Type B pancreatic cell (in vitro differentiated cells): ENCODE data around the gene CSTF3. TPM values are rescaled to one million over a fixed set of nuclear protein-coding genes. Genes with fewer than 3 reads are reported as not detected.

Source experiments
- DNase-seq: peaks from one replicate; pipeline ENCODE4 v3.0.0; 2021; ENCODE audit warnings: mixed read lengths; ENCODE audit not compliant: unreplicated experiment; ENCODE audit errors: extremely low spot score
- H3K27ac Mint-ChIP-seq: 2 replicates; pipeline ENCODE4 v1.8.0; 2021; ENCODE audit warnings: mild to moderate bottlenecking, mixed read lengths
- H3K27me3 Mint-ChIP-seq: 2 replicates; pipeline ENCODE4 v1.8.0; 2021; ENCODE audit warnings: mixed read lengths
- H3K36me3 Mint-ChIP-seq: 2 replicates; pipeline ENCODE4 v1.8.0; 2021; ENCODE audit warnings: mixed read lengths
- H3K4me1 Mint-ChIP-seq: one replicate; pipeline ENCODE4 v1.8.0; 2021; ENCODE audit warnings: mixed read lengths; ENCODE audit not compliant: unreplicated experiment
- H3K4me3 Mint-ChIP-seq: 2 replicates; pipeline ENCODE4 v1.8.0; 2021; ENCODE audit warnings: mild to moderate bottlenecking, mixed read lengths
- H3K9me3 Mint-ChIP-seq: 2 replicates; pipeline ENCODE4 v1.8.0; 2021; ENCODE audit warnings: mixed read lengths
- long read RNA-seq: library from polyadenylated mRNA; unstranded; transcript quantifications from one replicate; pipeline ENCODE4 v2.0.0, GENCODE V29; 2020
- total RNA-seq: library from RNA; stranded (reverse); gene quantifications from 2 replicates; pipeline ENCODE4 v1.2.1, GENCODE V29; 2021; ENCODE audit warnings: low replicate concordance
- TF ChIP-seq, protein P1 (sequence below): fragments of 200-600 bp; sonication (generic); conservative IDR thresholded peaks from 2 replicates; pipeline ENCODE4 v1.5.0; 2021; ENCODE audit warnings: antibody characterized with exemption, mild to moderate bottlenecking

CSTF3 gene
- total RNA-seq, result 35.8 and 49.4 TPM in 2 replicates
- long read RNA-seq, transcript CSTF3-203 (3 exons, 1,132 nt), result minor isoform, 9 of 101 reads
- long read RNA-seq, transcript CSTF3-201 (21 exons, 2,797 nt), result major isoform, 73 of 101 reads
- long read RNA-seq, partial matches to known transcripts, result 6 of 101 reads
- long read RNA-seq, other reads (novel, unspliced or antisense), result 11 of 101 reads

DNA sequence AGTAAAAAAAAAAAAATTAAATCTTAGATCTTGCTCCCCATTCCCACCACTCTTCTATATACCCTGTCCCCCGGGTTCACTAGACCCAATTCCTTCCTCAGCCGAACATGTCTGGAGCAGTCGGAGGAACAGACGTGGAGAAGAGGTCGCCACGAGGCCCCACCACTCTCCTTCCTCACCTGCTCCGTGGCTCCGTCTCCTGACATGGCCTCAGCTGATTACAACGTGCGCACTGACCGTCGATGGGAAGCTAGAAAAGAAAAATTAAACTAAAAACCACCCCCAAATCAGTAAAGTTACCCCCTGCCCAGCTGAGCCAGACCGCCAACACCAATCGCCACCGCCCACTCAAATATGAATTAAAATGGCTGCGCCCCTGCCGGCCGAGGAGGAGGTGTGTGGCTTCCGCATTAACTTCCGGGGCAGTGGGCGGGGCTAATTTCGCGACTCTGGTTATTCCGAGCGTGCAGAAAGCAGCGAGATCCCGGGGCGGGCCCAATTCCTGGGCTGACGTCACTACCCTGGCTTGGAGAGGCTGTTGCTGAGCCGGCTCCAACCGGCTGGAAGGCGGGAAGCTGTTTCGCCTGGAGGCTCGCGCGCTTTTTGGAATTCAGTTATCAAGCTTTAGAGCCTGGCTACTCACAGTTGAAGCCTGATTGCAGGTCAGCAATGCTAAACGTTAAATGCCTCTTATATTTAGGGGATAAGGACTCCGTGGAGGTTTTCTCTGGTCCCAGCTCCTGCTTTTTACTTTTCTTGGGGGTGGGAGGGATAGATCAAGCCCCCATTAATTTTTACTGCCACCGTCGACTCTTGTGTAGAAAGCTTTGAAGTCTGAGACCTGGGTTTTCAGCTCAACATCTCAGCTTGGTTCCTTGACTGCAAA lies at the start of gene CSTF3:
Gene CSTF3 (minus strand): TSS at position 361 of the 886 bp plus-strand sequence. CDS start 155 bp downstream, at position 206.
- DNase-seq, result peak; percentile 100
- peak within 1 kb of the TSS; percentile 99 for H3K4me3 Mint-ChIP-seq
- H3K36me3 Mint-ChIP-seq, result peaks cover 30% of the 10 kb centered on the region
- peaks cover 24% of the 10 kb centered on the region for H3K4me1 Mint-ChIP-seq
- H3K27me3 Mint-ChIP-seq, result no peaks in the 10 kb centered on the region
- TF ChIP-seq, protein P1, sequence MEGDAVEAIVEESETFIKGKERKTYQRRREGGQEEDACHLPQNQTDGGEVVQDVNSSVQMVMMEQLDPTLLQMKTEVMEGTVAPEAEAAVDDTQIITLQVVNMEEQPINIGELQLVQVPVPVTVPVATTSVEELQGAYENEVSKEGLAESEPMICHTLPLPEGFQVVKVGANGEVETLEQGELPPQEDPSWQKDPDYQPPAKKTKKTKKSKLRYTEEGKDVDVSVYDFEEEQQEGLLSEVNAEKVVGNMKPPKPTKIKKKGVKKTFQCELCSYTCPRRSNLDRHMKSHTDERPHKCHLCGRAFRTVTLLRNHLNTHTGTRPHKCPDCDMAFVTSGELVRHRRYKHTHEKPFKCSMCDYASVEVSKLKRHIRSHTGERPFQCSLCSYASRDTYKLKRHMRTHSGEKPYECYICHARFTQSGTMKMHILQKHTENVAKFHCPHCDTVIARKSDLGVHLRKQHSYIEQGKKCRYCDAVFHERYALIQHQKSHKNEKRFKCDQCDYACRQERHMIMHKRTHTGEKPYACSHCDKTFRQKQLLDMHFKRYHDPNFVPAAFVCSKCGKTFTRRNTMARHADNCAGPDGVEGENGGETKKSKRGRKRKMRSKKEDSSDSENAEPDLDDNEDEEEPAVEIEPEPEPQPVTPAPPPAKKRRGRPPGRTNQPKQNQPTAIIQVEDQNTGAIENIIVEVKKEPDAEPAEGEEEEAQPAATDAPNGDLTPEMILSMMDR, result peak; percentile 77
- no peaks in the 10 kb centered on the region for H3K9me3 Mint-ChIP-seq
- H3K27ac Mint-ChIP-seq, result peak within 1 kb of the TSS; percentile 99

- Mint-ChIP-seq H3K9me3 (no peaks in the 10 kb centered on the region), H3K27ac (no peak overlapping the region), H3K4me1 (peaks cover 11% of the 10 kb centered on the region), H3K27me3 (peaks cover 7% of the 10 kb centered on the region), H3K36me3 (no peaks in the 10 kb centered on the region), H3K4me3 (no peak overlapping the region)
- no peak for DNase-seq
- TF ChIP-seq, protein P1, result peak; percentile 28
These were observed 46.9 kb upstream of the CSTF3 start for GRCh38 chr11:33208150-33208549.

GRCh38 chr11:33207408-33207985 lies 46.2 kb upstream of the CSTF3 start:
- DNase-seq, result no peak
- peaks cover 11% of the 10 kb centered on the region for H3K4me1 Mint-ChIP-seq
- H3K27me3 Mint-ChIP-seq, result peaks cover 7% of the 10 kb centered on the region
- no peaks in the 10 kb centered on the region for H3K36me3 Mint-ChIP-seq
- H3K9me3 Mint-ChIP-seq, result no peaks in the 10 kb centered on the region
- no peak overlapping the region for H3K4me3 Mint-ChIP-seq
- no peak overlapping the region for H3K27ac Mint-ChIP-seq
- TF ChIP-seq, protein P1, result no peak

DNA sequence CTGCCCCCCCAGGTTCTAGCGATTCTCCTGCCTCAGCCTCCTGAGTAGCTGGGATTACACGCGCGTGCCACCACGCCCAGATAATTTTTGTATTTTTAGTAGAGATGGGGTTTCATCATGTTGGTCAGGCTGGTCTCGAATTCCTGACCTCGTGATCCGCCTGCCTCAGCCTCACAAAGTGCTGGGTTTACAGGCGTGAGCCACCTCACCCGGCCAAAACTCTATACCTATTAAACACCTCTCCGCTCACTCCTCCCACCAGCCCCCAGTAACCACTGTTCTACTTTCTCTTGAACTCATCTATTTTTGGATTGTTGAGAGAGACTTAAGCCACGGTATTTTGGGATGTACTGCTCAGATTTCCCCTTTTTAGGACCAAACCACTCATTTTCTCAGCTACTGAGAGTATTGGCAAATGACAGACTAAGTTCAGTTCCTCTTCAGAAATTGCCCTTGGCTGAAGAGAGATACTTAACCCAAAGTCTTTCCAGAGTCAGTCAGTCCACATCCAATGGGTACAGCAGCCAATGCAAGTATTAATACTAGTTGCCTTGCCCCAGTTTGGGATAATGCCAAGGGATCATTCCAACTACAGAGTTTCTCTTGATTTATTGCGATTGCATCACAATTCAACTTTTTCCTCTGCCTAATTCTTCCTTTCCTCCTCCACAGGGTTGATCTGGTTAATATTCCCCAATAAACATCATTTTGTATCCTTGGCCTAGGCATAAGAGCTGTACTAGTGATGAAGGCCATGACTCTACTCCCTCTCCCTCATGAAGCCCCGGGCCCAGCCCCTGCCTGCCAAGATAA lies 36.8 kb upstream of the CSTF3 start:
- no peak for DNase-seq
- Mint-ChIP-seq H3K9me3 (no peaks in the 10 kb centered on the region), H3K4me3 (no peak overlapping the region), H3K36me3 (peaks cover 6% of the 10 kb centered on the region), H3K27ac (no peak overlapping the region), H3K27me3 (no peaks in the 10 kb centered on the region), H3K4me1 (peaks cover 8% of the 10 kb centered on the region)
- TF ChIP-seq, protein P1, result no peak

GRCh38 chr11:33195462-33196173 lies 34.3 kb upstream of the CSTF3 start:
- DNase-seq, result no peak
- peaks cover 8% of the 10 kb centered on the region for H3K4me1 Mint-ChIP-seq
- TF ChIP-seq, protein P1, result no peak
- no peak overlapping the region for H3K4me3 Mint-ChIP-seq
- no peaks in the 10 kb centered on the region for H3K27me3 Mint-ChIP-seq
- no peak overlapping the region for H3K27ac Mint-ChIP-seq
- H3K36me3 Mint-ChIP-seq, result peaks cover 6% of the 10 kb centered on the region
- no peaks in the 10 kb centered on the region for H3K9me3 Mint-ChIP-seq
